Stimulated activated CD4-positive, alpha-beta T cell treated with anti-CD3 and anti-CD28 coated beads, Interleukin-1b, Interleukin-23, amount 100 ng/mL, for 24 hours (primary cell): ENCODE data around the gene XYLT2.
"Not testable (repeated sequence)": the region's sequence is repeated elsewhere in the genome, so short reads cannot be mapped to it uniquely, and the experiment has no call there.

Source experiments
- DNase-seq, 4 experiments: peaks; one replicate each; pipeline ENCODE4 v3.0.0-alpha.2; 2020; ENCODE audit warnings: low read depth in 4 of 4, low spot score in 1 of 4

Gene XYLT2

DNA sequence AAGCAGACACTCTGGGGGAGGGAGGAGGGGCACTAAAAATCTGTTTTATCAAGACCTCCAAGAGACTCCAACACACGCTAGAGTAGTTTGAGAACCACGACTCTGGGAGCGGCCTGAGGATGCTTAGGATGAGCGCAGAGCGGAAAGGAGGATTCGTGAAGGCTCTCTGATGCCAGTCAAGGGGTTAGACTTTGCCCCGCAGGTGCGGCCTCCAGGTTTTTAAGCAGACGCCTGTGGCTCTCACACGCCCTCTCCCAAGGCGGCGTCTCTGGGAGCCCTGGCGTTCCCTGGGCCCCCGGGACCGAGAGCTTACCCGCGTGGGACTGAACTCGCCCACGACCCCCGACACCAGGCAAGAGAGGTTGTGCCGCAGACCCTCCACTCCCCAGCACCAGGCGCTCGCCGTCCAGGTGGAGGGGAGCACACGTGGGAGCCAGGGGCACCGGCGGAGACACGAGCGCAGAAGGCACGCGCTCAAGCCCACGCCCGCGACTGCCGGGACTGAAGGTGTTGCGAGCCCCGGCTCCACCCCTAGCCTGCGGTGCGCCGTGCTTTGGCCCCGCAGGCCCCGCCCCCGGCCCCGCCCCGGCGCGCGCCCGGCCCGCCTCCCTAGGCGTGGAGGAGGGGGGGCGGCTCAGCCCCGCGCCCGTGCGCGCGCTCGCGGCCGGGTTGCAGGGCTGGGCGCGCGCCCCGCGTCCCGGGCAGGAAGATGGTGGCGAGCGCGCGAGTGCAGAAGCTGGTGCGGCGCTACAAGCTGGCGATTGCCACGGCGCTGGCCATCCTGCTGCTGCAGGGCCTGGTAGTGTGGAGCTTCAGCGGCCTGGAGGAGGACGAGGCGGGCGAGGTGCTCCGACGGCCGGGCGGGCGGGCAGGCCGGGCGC is at the start of gene XYLT2:
XYLT2 (plus strand) TSS at position 695 of the 881 bp plus-strand sequence; CDS start at position 710, 15 bp downstream.
- DNase-seq: peak; percentile 69 to 89 (median 86)

DNA sequence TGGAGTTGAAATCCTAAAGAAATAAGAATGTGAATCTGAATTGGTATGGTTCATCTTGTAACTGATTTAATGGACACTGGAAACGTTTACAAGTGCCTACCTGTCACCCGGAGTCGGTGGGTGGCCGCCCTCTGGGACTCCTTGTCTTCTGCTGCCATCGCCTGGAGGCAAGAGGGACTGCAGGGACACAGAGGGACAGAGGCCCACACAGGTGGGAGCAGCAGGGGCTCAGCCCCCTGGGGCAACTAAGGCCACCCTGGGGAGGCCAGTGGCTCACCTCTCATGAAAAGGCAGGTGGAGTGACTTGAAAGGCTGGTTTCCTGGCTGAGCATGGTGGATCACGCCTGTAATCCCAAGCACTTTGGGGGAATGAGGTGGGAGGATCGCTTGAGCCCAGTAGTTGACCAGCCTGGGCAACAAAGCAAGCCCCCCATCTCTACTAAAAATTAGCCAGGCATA is 48.5 kb upstream of the XYLT2 start:
- peak; percentile 68 to 74 (median 70) for DNase-seq

DNA sequence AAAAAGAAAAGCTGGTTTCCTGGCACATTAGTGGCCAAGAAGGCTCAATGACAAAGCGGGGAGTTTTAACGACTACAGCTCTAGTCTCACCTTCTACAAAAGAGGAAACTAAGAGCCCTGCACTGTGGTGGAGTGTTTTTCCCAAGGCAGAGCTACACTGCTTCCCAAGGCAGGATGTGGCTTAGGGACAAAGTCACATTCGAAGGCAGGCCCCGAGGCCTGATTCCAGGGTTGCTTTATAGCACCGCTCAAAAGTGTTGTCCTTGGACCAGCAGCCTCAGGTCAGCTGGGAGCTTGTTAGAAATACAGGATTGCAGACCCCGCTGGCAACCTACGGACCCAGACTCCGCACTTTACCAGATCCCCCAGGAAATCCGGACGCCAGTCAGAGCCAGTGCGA is 47.9 kb upstream of the XYLT2 start:
- no peak for DNase-seq

DNA sequence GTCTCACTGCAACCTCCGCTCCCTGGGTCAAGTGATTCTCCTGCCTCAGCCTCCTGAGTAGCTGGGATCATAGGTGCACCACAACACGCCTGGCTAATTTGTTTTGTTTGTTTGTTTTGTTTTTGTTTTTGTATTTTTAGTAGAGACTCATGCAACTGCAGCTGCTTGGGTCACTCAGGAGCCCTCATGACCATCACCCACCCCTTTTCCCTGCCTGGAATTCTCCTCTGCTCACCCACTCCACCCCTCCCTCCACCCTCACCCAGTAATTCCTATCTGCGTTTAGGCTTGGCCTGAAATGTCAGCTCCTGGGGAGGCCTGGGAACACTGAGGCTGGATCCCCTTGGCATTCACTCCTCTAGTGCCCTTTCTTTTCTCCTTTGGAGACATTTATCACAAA is 46.1 kb upstream of the XYLT2 start:
- DNase-seq: no peak

DNA sequence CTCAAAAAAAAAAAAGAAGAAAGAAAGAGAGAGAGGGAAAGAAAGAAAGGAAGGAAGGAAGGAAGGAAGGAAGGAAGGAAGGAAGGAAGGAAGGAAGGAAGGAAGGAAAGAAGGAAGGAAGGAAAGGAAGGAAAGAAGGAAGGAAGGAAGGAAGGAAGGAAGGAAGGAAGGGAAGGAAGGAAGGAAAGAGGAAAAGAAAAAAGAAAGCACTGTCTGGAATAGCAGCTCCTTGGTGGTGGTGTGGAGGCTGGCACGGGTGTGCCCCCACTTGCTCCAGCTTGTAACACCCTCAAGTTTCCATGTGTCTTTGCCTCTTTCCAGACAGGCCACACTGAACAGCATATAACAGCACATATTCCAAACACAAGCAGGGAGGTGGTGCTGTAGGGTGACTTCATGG is 45.1 kb upstream of the XYLT2 start:
- DNase-seq: not testable (repeated sequence)

DNA sequence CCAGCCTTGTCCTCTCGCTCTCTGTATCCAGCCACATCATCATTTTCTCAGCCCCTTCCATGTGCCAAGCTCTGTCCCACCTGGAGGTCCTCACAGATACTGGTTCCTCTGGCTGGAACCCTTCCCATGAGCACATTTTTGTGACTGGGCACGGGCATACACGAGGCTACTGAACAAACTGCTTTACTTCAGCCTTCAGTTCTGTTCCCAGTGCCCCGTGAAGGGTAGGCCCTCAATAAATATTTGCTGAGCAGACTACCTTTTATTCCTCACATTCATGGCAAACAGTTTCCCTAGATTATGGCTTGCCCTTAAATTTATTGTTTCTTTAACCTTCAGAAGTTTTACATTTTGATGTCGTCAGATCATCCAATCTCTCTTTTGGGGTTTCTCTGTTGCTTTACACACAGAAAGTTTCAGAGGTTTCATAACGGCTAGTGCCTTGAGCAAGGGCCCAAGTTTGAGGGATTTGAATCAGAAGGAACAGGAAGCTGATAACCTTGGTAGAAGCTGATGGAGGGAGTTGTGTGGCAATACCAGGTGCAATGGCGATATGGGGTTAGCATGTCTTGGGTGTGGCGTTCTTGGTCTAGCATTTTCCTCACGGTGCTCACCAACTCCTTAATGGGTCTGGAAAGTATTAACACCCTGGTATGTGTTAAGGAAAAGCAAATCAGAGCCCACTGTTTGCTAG is 43.9 kb upstream of the XYLT2 start:
- DNase-seq: no peak

DNA sequence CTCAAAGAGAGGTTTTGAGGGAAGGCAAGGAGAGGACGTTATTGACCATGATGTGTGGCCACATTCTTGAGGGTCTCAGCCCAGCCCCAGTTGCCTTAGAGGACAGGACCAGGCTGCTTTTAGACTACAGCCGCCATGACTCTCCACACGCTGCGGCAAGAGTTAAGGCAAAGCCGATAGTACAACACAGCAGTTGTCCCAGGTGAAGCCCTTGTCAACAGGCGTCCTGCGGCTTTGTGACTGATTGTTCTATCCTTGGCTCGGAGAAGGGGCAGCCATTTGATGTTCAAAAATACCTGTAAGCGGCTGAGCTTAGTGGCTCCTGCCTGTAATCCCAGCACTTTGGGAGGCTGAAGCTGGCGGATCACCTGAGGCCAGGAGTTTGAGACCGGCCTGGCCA is 42.9 kb upstream of the XYLT2 start:
- DNase-seq: no peak

DNA sequence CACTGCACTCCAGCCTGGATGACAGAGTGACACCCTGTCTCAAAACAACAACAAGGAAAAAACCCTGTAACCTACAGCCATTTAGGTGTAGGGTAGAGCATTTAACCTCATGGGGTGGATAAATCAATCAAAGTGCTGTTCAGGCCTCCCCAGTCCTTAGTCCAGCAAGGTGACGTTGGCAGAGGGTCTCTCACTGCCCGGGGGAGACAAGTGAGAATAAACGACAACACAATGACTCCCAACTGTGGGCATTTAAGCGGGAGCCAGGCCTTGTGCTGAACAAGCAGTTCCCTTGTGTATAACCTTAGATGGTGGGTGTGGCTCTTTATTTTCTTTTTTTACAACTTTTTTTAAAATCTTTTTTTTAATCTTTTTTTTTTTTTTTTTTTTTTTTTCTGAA is 42.3 kb upstream of the XYLT2 start:
- no peak for DNase-seq

DNA sequence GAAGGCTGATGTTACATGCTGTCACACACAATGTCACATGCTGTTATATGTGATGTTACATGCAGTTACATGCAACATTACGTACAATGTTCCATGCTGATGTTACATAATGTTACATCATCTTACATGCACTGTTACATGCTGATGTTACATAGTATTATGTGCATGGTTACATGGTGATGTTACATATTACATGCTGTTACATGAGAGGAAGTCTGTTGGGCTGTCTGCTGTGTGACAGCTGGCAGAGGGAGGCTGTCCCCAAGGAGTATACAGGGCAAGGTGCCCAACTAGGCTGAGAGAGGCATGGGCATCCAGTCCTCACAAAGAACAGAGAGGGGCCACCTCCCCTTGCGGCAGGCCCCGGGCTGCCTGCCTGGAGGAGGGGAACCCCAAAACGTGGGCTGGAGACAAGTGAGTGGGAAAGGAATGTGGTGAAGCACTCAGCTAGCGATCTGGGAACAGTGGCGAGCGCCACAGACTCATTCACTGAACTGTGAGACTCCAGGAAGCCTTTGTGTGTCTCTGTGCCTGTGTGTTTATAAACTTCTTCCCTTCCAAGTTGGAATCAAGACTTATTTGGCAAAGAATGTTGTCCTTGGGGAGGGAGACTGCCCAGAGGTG is 41.0 kb upstream of the XYLT2 start:
- no peak for DNase-seq

DNA sequence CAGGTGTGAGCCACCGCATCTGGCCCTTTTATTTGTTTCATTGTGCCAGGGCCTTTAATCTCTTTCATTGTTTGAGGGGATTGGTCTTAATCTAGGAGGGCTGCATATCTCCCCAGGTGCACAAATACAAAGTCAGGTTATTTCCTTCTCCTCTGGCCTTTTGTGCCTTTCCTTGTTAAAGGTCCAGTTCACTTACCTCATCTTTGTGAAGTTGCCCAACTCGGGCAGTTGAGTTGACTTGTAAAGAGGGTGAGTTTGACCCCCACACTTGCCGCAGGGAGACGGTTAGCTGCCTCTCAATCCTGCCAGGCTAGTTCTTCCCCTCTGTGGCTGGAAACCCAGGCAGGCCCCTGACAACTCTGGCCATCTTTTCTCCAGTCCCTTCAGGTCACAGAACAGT is 38.3 kb upstream of the XYLT2 start:
- no peak for DNase-seq

DNA sequence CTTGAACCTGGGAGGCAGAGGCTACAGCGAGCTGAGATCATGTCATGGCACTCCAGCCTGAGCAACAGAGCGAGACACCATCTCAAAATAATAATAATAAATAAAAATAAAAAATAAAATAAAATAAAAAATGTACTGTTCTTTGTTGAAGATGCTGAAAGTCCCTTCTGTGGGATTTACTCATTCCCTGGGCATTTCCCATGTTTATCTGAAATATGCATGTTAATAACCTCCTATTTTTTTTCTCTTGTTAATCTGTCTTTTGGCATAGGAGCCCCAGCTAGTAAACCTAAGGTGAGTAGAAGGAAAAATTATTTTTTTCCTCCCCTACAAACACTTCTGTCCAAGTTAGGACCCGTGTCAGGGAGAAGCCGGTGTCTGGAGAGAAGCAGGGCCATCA is 37.3 kb upstream of the XYLT2 start:
- DNase-seq: no peak

DNA sequence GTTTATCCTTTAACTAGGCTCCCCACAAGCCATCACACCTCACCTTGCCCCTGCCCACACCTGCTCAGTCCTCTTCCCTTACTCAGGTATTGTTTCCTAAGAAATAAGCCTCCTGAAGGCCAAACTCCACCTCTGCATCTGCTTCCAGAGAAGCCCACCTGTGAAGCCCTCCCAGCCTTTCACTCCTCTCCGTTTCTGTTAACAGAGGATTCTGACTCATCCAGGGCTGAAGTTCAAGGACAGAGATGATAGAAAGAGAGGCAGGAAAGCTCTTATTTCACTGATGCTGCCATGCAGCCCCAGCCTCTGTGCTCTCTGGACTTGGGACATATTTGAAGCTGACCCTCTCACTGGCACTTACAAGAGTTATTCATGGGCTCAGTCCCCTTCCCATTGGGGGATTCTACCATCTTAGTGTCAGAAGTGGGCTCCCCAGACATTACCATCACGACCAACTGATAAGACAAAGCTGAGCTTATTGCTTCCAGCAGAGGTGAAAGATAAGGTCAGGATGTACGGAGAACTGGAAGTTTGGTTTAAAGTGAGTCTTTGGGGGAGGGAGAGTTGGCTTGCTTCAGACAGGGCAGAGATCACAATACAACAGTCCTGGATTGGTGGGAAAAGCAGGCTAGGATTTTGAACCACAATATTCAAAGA is 35.3 kb upstream of the XYLT2 start:
- DNase-seq: no peak

DNA sequence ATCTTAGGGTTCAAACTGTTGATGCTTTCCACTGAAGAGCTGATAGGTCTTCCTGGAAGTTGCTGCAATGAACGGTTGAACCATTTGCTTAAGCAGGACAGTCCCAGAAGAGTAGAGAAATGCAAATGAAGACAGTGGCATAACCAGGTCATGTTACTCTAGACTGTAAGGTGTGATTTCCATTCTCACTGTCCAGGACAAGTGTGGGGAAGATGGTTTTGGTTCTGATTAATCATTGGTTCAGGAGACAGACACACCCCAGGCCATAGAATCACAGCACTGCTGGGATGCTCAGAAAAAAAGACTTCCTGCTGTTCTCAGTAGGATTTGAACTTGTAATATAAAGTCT is 34.8 kb upstream of the XYLT2 start:
- no peak for DNase-seq

DNA sequence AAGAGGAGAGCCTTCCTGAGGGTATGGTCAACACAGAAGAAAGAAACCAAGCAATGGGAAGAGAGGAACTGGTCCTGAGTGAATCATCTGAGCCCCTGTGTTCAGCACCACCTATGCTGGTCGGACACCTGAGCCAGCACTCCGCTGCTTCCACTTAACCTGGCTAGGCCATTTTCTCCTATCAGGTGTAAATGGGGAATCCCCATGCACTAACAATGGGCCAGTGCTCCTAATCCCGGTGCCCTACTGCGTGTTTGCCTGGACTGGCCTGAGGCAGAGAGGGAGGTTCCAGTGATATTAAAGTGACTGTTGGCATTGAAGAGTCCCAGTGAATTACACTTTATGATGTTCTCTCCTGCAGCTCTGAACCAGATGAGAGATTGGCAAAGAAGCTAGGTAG is 34.4 kb upstream of the XYLT2 start:
- no peak for DNase-seq

DNA sequence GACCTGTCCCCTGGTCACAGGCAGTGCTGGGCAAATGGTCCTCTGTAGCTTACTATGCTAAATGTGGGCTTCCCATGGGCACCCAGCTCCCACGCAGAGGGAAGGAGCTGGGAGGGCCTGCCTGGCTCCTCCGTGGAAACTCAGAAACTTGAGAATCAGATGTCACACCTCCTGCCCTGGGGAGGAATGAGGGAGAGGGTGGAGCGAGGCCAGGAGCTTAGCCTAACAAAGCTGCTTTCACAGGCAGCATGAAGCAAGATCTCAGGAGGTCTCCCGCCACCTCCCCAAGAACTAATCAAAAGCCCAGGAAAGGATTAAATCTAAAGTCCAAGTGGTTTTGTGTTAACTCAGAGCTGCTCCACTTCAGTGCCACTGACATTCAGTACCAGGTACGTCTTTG is 33.6 kb upstream of the XYLT2 start:
- DNase-seq: no peak

DNA sequence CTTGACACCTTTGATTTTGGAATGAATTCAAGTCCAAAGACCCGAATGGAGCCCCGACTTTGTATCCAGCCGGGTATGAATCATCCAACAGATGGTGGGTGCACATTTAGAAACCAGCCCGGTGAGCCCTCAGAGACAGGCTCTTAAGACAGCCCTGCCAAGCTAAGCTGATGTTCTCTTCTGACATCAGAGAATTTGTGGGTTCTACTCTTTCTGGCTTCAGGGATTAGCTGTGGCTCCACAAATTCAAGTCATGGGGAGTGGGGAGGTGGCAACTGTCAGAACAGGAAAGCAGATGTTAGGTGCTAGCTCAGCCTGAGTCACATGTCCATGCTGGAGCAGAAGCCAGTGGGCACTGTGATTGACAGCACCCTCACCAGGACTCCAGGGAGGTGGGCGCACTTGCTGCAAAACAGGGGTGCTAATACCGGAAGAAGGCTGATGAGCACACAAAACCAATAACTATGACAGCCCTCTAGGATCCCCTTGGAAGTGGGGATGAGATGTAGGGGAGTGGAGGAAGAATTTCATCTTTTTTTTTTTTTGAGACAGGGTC is 31.4 kb upstream of the XYLT2 start:
- DNase-seq: no peak

DNA sequence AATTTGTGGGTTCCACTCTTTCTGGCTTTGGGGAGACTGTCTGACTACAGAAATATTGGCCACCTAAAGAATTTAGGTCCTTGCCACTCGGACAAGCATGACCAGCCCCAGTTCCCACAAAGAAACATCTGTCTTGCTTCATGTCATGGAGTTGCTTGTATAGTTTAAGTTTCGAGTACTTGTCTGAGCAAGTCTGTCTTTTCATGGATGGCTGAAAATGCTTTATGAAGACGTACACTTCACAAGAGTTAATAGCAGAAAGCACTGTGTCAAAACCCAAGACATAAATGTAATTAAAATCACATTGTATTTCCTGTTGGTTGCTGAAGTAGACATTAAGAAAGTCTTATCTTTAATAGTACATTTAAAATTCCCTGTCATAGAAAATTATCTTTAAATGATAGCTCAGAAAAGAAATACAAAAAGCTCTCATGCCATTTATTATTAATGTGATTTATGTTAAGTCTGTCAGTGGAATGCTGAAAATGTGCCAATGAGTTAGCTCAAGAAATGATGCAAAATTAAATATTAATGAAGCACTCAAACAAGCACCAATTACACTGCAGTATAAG is 29.8 kb upstream of the XYLT2 start:
- DNase-seq: no peak

DNA sequence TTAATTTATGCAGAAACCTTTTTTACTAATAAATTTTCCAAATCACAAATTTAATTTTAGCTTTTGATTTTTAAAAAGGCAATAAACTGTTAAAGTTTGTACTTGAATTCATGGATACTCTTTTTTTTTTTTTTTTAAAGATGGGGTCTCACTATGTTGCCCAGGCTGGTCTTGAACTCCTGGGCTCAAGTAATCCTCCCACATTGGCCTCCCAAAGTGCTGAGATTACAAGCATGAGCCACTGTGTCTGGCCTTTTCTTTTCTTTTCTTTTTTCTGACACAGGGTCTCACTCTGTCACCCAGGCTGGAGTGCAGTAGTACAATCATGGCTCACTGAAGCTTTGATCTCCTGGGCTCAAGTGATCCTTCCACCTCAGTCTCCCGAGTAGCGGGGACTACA is 29.3 kb upstream of the XYLT2 start:
- not testable (repeated sequence) for DNase-seq

DNA sequence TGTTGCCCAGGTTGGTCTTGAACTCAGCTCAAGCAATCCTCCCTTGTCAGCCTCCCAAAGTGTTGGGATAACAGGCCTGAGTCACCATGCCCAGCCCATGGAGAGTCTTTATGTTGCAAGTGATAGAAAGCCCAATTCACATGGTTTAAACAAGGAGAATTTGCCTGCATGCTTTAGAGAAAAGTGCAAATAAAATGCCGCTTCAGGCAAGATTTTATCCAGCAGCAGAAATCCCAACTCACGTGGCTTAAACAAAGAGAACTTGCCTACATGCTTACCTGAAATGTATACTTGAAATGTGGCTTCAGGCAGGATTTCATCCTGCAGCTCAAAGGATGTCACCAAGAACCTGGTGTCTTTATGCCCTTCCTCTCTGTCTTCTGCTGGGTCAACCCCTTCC is 28.8 kb upstream of the XYLT2 start:
- DNase-seq: no peak

DNA sequence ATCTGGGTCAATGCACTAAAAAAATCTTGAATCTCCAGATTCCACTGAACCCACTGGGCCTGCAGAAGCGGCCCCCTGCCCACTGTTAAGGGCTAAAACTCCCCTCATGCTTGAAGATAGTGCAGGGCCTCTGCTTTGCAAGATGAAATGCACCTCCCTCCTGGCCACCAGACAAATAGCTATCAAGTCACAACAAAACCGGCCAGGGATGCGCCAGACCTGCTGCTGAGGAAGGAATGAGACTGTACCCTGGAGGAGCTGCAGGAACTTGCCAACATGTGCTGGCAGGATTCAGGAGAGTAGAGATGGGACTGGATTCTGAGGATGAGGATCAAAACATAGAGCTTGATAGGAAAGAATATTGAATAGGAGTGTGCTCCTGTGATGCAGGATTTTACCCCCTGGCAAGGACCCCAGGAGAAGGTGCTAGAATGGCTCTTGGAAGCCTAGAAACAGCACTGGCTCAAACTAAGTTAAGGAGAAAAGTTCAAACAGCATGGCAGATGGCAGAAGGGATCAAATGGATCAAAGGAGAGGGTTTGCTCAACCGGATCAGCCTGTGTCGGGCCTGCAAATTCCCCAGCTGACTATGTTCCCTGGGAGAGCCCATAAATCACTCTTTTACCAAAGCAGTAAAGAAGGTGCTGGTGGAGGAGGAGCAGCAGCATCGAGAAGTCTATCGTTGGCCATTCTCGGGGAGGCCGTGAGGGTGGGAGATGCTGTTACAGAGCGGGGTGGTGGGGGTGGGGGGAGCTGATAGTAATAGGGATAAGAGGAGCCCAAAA is 27.2 kb upstream of the XYLT2 start:
- DNase-seq: no peak
